ENCODE data around the gene GPR61.
A peak's percentile ranks its signal among the peaks of the same experiment; 100 is the strongest.

The GPR61 gene

GRCh38 chr1:109535971-109536491 is 3.6 kb upstream of the GPR61 start:
- no peak for DNase-seq (ENCODE audit: low spot score)

- no peak for DNase-seq (ENCODE audit: low spot score)
Observed at GRCh38 chr1:109537450-109538178, 2.1 kb upstream of the GPR61 start.

GRCh38 chr1:109538827-109539555 is 681 bp upstream of the GPR61 start:
- no peak for DNase-seq (ENCODE audit: low spot score)

GRCh38 chr1:109541102-109541501 is 1.4 kb downstream of the GPR61 start:
- no peak for DNase-seq (ENCODE audit: low spot score)

- no peak for DNase-seq (ENCODE audit: low spot score)
Observed at GRCh38 chr1:109542657-109543056, 3.0 kb downstream of the GPR61 start.

DNA sequence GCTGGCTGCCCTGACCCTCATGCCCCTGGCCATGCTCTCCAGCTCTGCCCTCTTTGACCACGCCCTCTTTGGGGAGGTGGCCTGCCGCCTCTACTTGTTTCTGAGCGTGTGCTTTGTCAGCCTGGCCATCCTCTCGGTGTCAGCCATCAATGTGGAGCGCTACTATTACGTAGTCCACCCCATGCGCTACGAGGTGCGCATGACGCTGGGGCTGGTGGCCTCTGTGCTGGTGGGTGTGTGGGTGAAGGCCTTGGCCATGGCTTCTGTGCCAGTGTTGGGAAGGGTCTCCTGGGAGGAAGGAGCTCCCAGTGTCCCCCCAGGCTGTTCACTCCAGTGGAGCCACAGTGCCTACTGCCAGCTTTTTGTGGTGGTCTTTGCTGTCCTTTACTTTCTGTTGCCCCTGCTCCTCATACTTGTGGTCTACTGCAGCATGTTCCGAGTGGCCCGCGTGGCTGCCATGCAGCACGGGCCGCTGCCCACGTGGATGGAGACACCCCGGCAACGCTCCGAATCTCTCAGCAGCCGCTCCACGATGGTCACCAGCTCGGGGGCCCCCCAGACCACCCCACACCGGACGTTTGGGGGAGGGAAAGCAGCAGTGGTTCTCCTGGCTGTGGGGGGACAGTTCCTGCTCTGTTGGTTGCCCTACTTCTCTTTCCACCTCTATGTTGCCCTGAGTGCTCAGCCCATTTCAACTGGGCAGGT is 3.8 kb downstream of the GPR61 start:
- DNase-seq (ENCODE audit: low spot score): no peak

GRCh38 chr1:109543988-109544735 is 4.5 kb downstream of the GPR61 start:
- DNase-seq (ENCODE audit: low spot score): no peak

GRCh38 chr1:109546311-109547109 is 6.8 kb downstream of the GPR61 start:
- peak; percentile 91 for DNase-seq (ENCODE audit: low spot score)

GRCh38 chr1:109547463-109548320 is 8.0 kb downstream of the GPR61 start:
- no peak for DNase-seq (ENCODE audit: low spot score)

DNA sequence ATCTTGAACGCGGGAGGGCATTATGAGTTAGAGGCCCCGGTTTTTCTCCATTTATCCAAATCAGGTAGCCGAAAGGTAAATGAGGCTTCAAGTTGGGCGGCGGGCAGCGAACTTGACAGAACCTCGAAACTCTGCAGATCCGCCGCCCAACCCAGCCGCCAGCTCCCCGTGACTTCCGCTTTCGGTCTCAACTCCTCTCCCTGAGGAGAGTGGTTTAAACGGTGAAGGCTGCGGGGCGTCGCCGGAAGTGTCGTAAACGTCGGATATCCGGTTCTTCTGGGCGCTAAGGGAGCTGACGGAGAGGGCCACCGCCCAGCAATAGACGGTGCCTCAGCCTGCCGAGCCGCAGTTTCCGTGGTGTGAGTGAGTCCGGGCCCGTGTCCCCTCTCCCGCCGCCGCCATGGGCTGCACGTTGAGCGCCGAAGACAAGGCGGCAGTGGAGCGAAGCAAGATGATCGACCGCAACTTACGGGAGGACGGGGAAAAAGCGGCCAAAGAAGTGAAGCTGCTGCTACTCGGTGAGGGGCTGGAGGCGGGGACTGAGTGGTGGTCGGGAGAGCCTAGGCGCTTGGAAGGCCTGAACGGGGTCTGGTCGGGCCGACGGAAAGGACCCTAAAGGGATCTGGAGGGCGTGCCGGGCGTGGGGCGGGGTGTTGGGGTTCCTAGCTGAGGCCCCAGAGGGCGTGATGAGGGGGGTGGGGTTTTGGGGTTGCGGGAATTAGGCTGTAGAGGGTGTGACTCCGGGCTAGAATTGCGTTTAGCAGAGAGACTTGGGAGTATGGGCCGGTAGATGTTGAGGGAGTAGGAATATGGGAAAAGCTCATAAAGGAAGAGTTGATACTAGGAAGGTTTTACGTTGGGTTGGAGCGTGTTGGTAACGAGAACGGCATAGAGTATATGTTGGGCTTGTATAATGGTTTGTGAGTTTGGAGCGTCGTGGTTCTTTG is 8.9 kb downstream of the GPR61 start, which contains the start of gene GNAI3:
Gene GNAI3 (plus strand): TSS at position 295 of the 947 bp plus-strand sequence. CDS start 106 bp downstream, at position 401.
- DNase-seq (ENCODE audit: low spot score): peak; percentile 88

- no peak for DNase-seq (ENCODE audit: low spot score)
Observed at GRCh38 chr1:109556563-109556962, 16.9 kb downstream of the GPR61 start.

- DNase-seq (ENCODE audit: low spot score): no peak
Observed at GRCh38 chr1:109557520-109557919, 17.8 kb downstream of the GPR61 start.

DNA sequence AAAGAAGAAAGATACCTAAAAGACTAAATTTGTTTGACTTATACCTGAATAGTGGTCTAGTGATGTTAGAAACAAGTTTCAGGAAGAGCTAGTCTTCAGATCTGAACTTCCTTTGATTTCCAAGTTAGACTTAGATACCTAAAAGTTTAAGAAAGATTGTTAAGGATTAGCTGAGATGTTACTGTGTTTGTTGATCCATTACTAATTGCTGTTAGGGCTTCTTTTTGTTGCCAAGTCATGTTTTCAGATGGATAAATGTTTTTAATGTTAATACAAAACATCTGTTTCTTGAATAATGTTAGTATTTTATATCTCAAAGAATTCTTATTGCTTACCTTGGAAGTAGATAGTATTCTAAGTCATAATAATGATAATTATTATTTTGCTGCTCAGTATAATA is 20.3 kb downstream of the GPR61 start:
- no peak for DNase-seq (ENCODE audit: low spot score)

DNA sequence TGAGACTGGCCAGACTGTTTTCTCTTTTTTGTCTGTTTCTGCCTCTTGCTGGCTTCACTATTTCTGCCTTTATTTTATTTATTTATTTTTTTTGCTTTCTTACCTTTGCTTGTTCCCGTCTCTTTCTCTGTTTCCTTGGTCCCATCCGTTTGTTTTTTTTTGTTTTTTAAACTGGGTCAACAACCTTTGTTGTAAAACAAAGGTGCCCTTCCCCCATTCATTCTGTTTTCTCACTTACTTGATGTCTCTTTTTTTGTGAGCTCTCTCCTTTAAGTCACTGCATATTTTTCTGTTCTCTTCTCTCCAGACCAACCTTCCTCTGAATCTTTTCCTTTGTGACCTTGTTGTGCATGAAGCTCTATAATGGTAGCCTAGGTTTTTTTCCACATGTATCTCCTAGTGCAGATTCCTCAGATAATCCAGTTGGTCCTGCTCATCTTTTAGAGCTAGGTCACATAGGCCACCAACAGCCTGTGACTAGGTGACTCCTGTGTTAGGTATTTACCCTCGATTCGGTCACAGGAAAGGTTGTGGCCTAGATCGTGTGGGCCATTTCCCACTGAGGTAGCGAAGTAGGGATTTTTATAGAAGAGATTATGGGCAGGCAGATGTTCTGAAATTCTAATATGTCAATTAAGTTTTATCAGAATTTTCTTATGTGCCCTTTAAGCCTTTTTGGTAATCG is 24.7 kb downstream of the GPR61 start:
- DNase-seq (ENCODE audit: low spot score): no peak

- no peak for DNase-seq (ENCODE audit: low spot score)
Observed at GRCh38 chr1:109565241-109565640, 25.6 kb downstream of the GPR61 start.

- DNase-seq (ENCODE audit: low spot score): no peak
Observed at GRCh38 chr1:109566982-109567381, 27.3 kb downstream of the GPR61 start.

- no peak for DNase-seq (ENCODE audit: low spot score)
Observed at GRCh38 chr1:109567877-109568672, 28.4 kb downstream of the GPR61 start.
